Measurements from ENCODE around the gene VEGFA. TPM values are rescaled to one million over a fixed set of nuclear protein-coding genes. Genes with fewer than 3 reads are reported as not detected.

Gene VEGFA
- total and polyA plus RNA-seq, 2 donors: 18.4 to 24.1 TPM

GRCh38 chr6:43768506-43768860 lies 1.5 kb upstream of the VEGFA start:
- no peak for DNase-seq (ENCODE audit: low read depth in 6 of 9, low spot score in 9 of 9)
- H3K27me3 ChIP-seq (ENCODE audit: control insufficient read depth in 2 of 2, insufficient read depth in 1 of 2, low read length in 1 of 2): peaks cover 34 to 47% of the 10 kb centered on the region in 2 donors
- H3K4me3 ChIP-seq (ENCODE audit: low read length in 2 of 2): no peak overlapping the region
- 95% methylated on average over 1 of the region's 1 CpG for WGBS
- H3K36me3 ChIP-seq (ENCODE audit: control insufficient read depth in 2 of 2, insufficient read depth in 2 of 2, low read length in 1 of 2): no peaks in the 10 kb centered on the region
- H3K9me3 ChIP-seq (ENCODE audit: control insufficient read depth in 2 of 2, insufficient read depth in 1 of 2, low read length in 1 of 2): peaks cover 0 to 7% of the 10 kb centered on the region in 2 donors
- peaks cover 9 to 27% of the 10 kb centered on the region in 2 donors for H3K4me1 ChIP-seq (ENCODE audit: control insufficient read depth in 2 of 2, insufficient read depth in 2 of 2, low read length in 2 of 2)
- no peak overlapping the region for H3K27ac ChIP-seq (ENCODE audit: low read depth in 1 of 2, low read length in 1 of 2)

- no peak overlapping the region for H3K4me3 ChIP-seq (ENCODE audit: low read length in 2 of 2)
- H3K27me3 ChIP-seq (ENCODE audit: control insufficient read depth in 2 of 2, insufficient read depth in 1 of 2, low read length in 1 of 2): peaks cover 34 to 53% of the 10 kb centered on the region in 2 donors
- no peak for DNase-seq (ENCODE audit: low read depth in 6 of 9, low spot score in 9 of 9)
- H3K36me3 ChIP-seq (ENCODE audit: control insufficient read depth in 2 of 2, insufficient read depth in 2 of 2, low read length in 1 of 2): no peaks in the 10 kb centered on the region
- no peak overlapping the region for H3K27ac ChIP-seq (ENCODE audit: low read depth in 1 of 2, low read length in 1 of 2)
- H3K4me1 ChIP-seq (ENCODE audit: control insufficient read depth in 2 of 2, insufficient read depth in 2 of 2, low read length in 2 of 2): peaks cover 8 to 32% of the 10 kb centered on the region in 2 donors
- H3K9me3 ChIP-seq (ENCODE audit: control insufficient read depth in 2 of 2, insufficient read depth in 1 of 2, low read length in 1 of 2): peaks cover 0 to 7% of the 10 kb centered on the region in 2 donors
- WGBS: 89% methylated on average over 8 of the region's 8 CpGs
Measured at GRCh38 chr6:43768983-43769525, 957 bp upstream of the VEGFA start.

GRCh38 chr6:43770372-43771209 lies 580 bp downstream of the VEGFA start:
- Histone ChIP-seq H3K36me3 (ENCODE audit: control insufficient read depth in 2 of 2, insufficient read depth in 2 of 2, low read length in 1 of 2) (no peaks in the 10 kb centered on the region), H3K9me3 (ENCODE audit: control insufficient read depth in 2 of 2, insufficient read depth in 1 of 2, low read length in 1 of 2) (peaks cover 0 to 7% of the 10 kb centered on the region in 2 donors), H3K4me3 (ENCODE audit: low read length in 2 of 2) (peak overlapping the region; percentile 55 to 60), H3K4me1 (ENCODE audit: control insufficient read depth in 2 of 2, insufficient read depth in 2 of 2, low read length in 2 of 2) (peaks cover 11 to 48% of the 10 kb centered on the region in 2 donors), H3K27ac (ENCODE audit: low read depth in 1 of 2, low read length in 1 of 2) (peak overlapping the region; percentile 53 to 66), H3K27me3 (ENCODE audit: control insufficient read depth in 2 of 2, insufficient read depth in 1 of 2, low read length in 1 of 2) (peaks cover 34 to 60% of the 10 kb centered on the region in 2 donors)
- under 1% methylated on average over 84 of the region's 84 CpGs for WGBS
- peak in 3 of 9 donors; percentile 33 to 64 (median 44) for DNase-seq (ENCODE audit: low read depth in 6 of 9, low spot score in 9 of 9)

GRCh38 chr6:43771210-43771857 lies 1.3 kb downstream of the VEGFA start:
- Histone ChIP-seq H3K36me3 (ENCODE audit: control insufficient read depth in 2 of 2, insufficient read depth in 2 of 2, low read length in 1 of 2) (no peaks in the 10 kb centered on the region), H3K4me3 (ENCODE audit: low read length in 2 of 2) (peak overlapping the region; percentile 55 to 60), H3K4me1 (ENCODE audit: control insufficient read depth in 2 of 2, insufficient read depth in 2 of 2, low read length in 2 of 2) (peaks cover 11 to 54% of the 10 kb centered on the region in 2 donors), H3K9me3 (ENCODE audit: control insufficient read depth in 2 of 2, insufficient read depth in 1 of 2, low read length in 1 of 2) (peaks cover 0 to 7% of the 10 kb centered on the region in 2 donors), H3K27ac (ENCODE audit: low read depth in 1 of 2, low read length in 1 of 2) (peak overlapping the region; percentile 41 to 66), H3K27me3 (ENCODE audit: control insufficient read depth in 2 of 2, insufficient read depth in 1 of 2, low read length in 1 of 2) (peaks cover 34 to 58% of the 10 kb centered on the region in 2 donors)
- DNase-seq (ENCODE audit: low read depth in 6 of 9, low spot score in 9 of 9): peak in 4 of 9 donors; percentile 29 to 65 (median 38)
- WGBS: under 1% methylated on average over 66 of the region's 66 CpGs

GRCh38 chr6:43771858-43772680 lies 2.1 kb downstream of the VEGFA start:
- Histone ChIP-seq H3K4me3 (ENCODE audit: low read length in 2 of 2) (peak overlapping the region; percentile 55 to 60), H3K36me3 (ENCODE audit: control insufficient read depth in 2 of 2, insufficient read depth in 2 of 2, low read length in 1 of 2) (no peaks in the 10 kb centered on the region), H3K9me3 (ENCODE audit: control insufficient read depth in 2 of 2, insufficient read depth in 1 of 2, low read length in 1 of 2) (peaks cover 0 to 7% of the 10 kb centered on the region in 2 donors), H3K4me1 (ENCODE audit: control insufficient read depth in 2 of 2, insufficient read depth in 2 of 2, low read length in 2 of 2) (peaks cover 11 to 57% of the 10 kb centered on the region in 2 donors), H3K27me3 (ENCODE audit: control insufficient read depth in 2 of 2, insufficient read depth in 1 of 2, low read length in 1 of 2) (peaks cover 34 to 57% of the 10 kb centered on the region in 2 donors), H3K27ac (ENCODE audit: low read depth in 1 of 2, low read length in 1 of 2) (peak overlapping the region in 1 of 2 donors; percentile 26)
- 22% methylated on average over 48 of the region's 48 CpGs for WGBS
- peak in 2 of 9 donors; percentile 15 to 39 for DNase-seq (ENCODE audit: low read depth in 6 of 9, low spot score in 9 of 9)

GRCh38 chr6:43772681-43773049 lies 2.7 kb downstream of the VEGFA start:
- peaks cover 34 to 57% of the 10 kb centered on the region in 2 donors for H3K27me3 ChIP-seq (ENCODE audit: control insufficient read depth in 2 of 2, insufficient read depth in 1 of 2, low read length in 1 of 2)
- 83% methylated on average over 7 of the region's 7 CpGs for WGBS
- no peak for DNase-seq (ENCODE audit: low read depth in 6 of 9, low spot score in 9 of 9)
- peaks cover 0 to 7% of the 10 kb centered on the region in 2 donors for H3K9me3 ChIP-seq (ENCODE audit: control insufficient read depth in 2 of 2, insufficient read depth in 1 of 2, low read length in 1 of 2)
- no peaks in the 10 kb centered on the region for H3K36me3 ChIP-seq (ENCODE audit: control insufficient read depth in 2 of 2, insufficient read depth in 2 of 2, low read length in 1 of 2)
- peak overlapping the region; percentile 1 to 37 for H3K4me3 ChIP-seq (ENCODE audit: low read length in 2 of 2)
- H3K27ac ChIP-seq (ENCODE audit: low read depth in 1 of 2, low read length in 1 of 2): no peak overlapping the region
- peaks cover 11 to 57% of the 10 kb centered on the region in 2 donors for H3K4me1 ChIP-seq (ENCODE audit: control insufficient read depth in 2 of 2, insufficient read depth in 2 of 2, low read length in 2 of 2)

- peak in 4 of 9 donors; percentile 33 to 53 (median 38) for DNase-seq (ENCODE audit: low read depth in 6 of 9, low spot score in 9 of 9)
Measured at GRCh38 chr6:43773050-43773979, 3.3 kb downstream of the VEGFA start.

More at GRCh38 chr6:43773050-43773979, 3.3 kb downstream of the VEGFA start:
- peak overlapping the region in 1 of 2 donors; percentile 37 for H3K4me3 ChIP-seq (ENCODE audit: low read length in 2 of 2)
- no peak overlapping the region for H3K27ac ChIP-seq (ENCODE audit: low read depth in 1 of 2, low read length in 1 of 2)
- H3K9me3 ChIP-seq (ENCODE audit: control insufficient read depth in 2 of 2, insufficient read depth in 1 of 2, low read length in 1 of 2): peaks cover 0 to 8% of the 10 kb centered on the region in 2 donors
- peaks cover 34 to 55% of the 10 kb centered on the region in 2 donors for H3K27me3 ChIP-seq (ENCODE audit: control insufficient read depth in 2 of 2, insufficient read depth in 1 of 2, low read length in 1 of 2)
- peaks cover 0 to 3% of the 10 kb centered on the region in 2 donors for H3K36me3 ChIP-seq (ENCODE audit: control insufficient read depth in 2 of 2, insufficient read depth in 2 of 2, low read length in 1 of 2)
- WGBS: 79% methylated on average over 12 of the region's 12 CpGs
- peaks cover 11 to 57% of the 10 kb centered on the region in 2 donors for H3K4me1 ChIP-seq (ENCODE audit: control insufficient read depth in 2 of 2, insufficient read depth in 2 of 2, low read length in 2 of 2)
